ENCODE measurements around the gene KCNK4.

The KCNK4 gene

GRCh38 chr11:64249563-64250414, 41.3 kb upstream of the KCNK4 start:
- TF ChIP-seq CTCF (IDR thresholded peaks at IDR 0.05; ENCODE audit: low read length, missing control alignments), result no peak
- no peak for DNase-seq (ENCODE audit: low read depth)
- no peak overlapping the region for H3K4me3 ChIP-seq (replicated peaks; ENCODE audit: low read depth, low read length)

GRCh38 chr11:64250415-64251015, 40.6 kb upstream of the KCNK4 start:
- peak overlapping the region; percentile 85 for H3K4me3 ChIP-seq (replicated peaks; ENCODE audit: low read depth, low read length)
- no peak for DNase-seq (ENCODE audit: low read depth)
- no peak for TF ChIP-seq CTCF (IDR thresholded peaks at IDR 0.05; ENCODE audit: low read length, missing control alignments)

GRCh38 chr11:64251016-64251752, 39.9 kb upstream of the KCNK4 start, which contains the start of gene PLCB3:
PLCB3 (plus strand) TSS chr11:64251530; CDS start chr11:64251650, 120 bp downstream.
- peak within 1 kb of the TSS; percentile 85 for H3K4me3 ChIP-seq (replicated peaks; ENCODE audit: low read depth, low read length)
- DNase-seq (ENCODE audit: low read depth), result no peak
- TF ChIP-seq CTCF (IDR thresholded peaks at IDR 0.05; ENCODE audit: low read length, missing control alignments), result peak; percentile 29

- TF ChIP-seq CTCF (IDR thresholded peaks at IDR 0.05; ENCODE audit: low read length, missing control alignments), result no peak
- no peak for DNase-seq (ENCODE audit: low read depth)
- peak overlapping the region; percentile 85 for H3K4me3 ChIP-seq (replicated peaks; ENCODE audit: low read depth, low read length)
Observed at GRCh38 chr11:64251753-64252002, 39.4 kb upstream of the KCNK4 start.

GRCh38 chr11:64252003-64252872, 38.9 kb upstream of the KCNK4 start:
- peak; percentile 39 for TF ChIP-seq CTCF (IDR thresholded peaks at IDR 0.05; ENCODE audit: low read length, missing control alignments)
- no peak for DNase-seq (ENCODE audit: low read depth)
- peak overlapping the region; percentile 85 for H3K4me3 ChIP-seq (replicated peaks; ENCODE audit: low read depth, low read length)

- no peak for TF ChIP-seq CTCF (IDR thresholded peaks at IDR 0.05; ENCODE audit: low read length, missing control alignments)
- H3K4me3 ChIP-seq (replicated peaks; ENCODE audit: low read depth, low read length), result peak overlapping the region; percentile 85
- DNase-seq (ENCODE audit: low read depth), result no peak
Observed at GRCh38 chr11:64253043-64253442, 38.1 kb upstream of the KCNK4 start.

Measured in fibroblast of pulmonary artery (primary cell).